HG02981 (cell line): ENCODE data around the gene PACC1.

ENCODE experiments used
- ATAC-seq: cut with Tn5 transposase; IDR thresholded peaks from one replicate; pipeline ENCODE4 v1.9.1; 2021; ENCODE audit warnings: mild to moderate bottlenecking, moderate library complexity; ENCODE audit not compliant: unreplicated experiment

Gene PACC1

GRCh38 chr1:212438831-212439237, 24.1 kb upstream of the PACC1 start:
- no peak for ATAC-seq

GRCh38 chr1:212437179-212437798, 22.6 kb upstream of the PACC1 start:
- no peak for ATAC-seq

GRCh38 chr1:212434992-212435391, 20.3 kb upstream of the PACC1 start:
- no peak for ATAC-seq

- no peak for ATAC-seq
These were observed 19.1 kb upstream of the PACC1 start for GRCh38 chr1:212433577-212434462.

- peak; percentile 99 for ATAC-seq
These were observed 18.2 kb upstream of the PACC1 start, which contains the start of gene NENF for GRCh38 chr1:212432661-212433576. NENF (plus strand) TSS chr1:212432920; CDS start chr1:212432944, 24 bp downstream.

- no peak for ATAC-seq
These were observed 17.6 kb upstream of the PACC1 start for GRCh38 chr1:212432272-212432660.

GRCh38 chr1:212431644-212432043, 17.0 kb upstream of the PACC1 start:
- no peak for ATAC-seq

- ATAC-seq: no peak
These were observed 16.3 kb upstream of the PACC1 start for GRCh38 chr1:212430955-212431394.

GRCh38 chr1:212430416-212430815, 15.7 kb upstream of the PACC1 start:
- no peak for ATAC-seq

GRCh38 chr1:212428496-212428895, 13.8 kb upstream of the PACC1 start:
- ATAC-seq: no peak

GRCh38 chr1:212423879-212424278, 9.2 kb upstream of the PACC1 start:
- no peak for ATAC-seq

GRCh38 chr1:212421165-212421564, 6.5 kb upstream of the PACC1 start:
- ATAC-seq: no peak

GRCh38 chr1:212415107-212415841, 588 bp upstream of the PACC1 start:
- ATAC-seq: no peak

GRCh38 chr1:212413902-212414327, 771 bp downstream of the PACC1 start:
- no peak for ATAC-seq

GRCh38 chr1:212412374-212412773, 2.3 kb downstream of the PACC1 start:
- no peak for ATAC-seq

- ATAC-seq: no peak
These were observed 4.4 kb downstream of the PACC1 start for GRCh38 chr1:212410231-212410820.

GRCh38 chr1:212402666-212403321, 11.9 kb downstream of the PACC1 start:
- ATAC-seq: no peak

GRCh38 chr1:212401838-212402582, 12.7 kb downstream of the PACC1 start:
- no peak for ATAC-seq

GRCh38 chr1:212401042-212401441, 13.6 kb downstream of the PACC1 start:
- ATAC-seq: no peak
